ENCODE results near the gene HNF4A.

GRCh38 chr20:44402391-44403193, 47.1 kb downstream of the HNF4A start:
- TF ChIP-seq, protein P1, sequence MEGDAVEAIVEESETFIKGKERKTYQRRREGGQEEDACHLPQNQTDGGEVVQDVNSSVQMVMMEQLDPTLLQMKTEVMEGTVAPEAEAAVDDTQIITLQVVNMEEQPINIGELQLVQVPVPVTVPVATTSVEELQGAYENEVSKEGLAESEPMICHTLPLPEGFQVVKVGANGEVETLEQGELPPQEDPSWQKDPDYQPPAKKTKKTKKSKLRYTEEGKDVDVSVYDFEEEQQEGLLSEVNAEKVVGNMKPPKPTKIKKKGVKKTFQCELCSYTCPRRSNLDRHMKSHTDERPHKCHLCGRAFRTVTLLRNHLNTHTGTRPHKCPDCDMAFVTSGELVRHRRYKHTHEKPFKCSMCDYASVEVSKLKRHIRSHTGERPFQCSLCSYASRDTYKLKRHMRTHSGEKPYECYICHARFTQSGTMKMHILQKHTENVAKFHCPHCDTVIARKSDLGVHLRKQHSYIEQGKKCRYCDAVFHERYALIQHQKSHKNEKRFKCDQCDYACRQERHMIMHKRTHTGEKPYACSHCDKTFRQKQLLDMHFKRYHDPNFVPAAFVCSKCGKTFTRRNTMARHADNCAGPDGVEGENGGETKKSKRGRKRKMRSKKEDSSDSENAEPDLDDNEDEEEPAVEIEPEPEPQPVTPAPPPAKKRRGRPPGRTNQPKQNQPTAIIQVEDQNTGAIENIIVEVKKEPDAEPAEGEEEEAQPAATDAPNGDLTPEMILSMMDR (IDR thresholded peaks at IDR 0.05): no peak
- TF ChIP-seq POLR2AphosphoS5 (IDR thresholded peaks at IDR 0.05) (no peak), POLR2A (IDR thresholded peaks at IDR 0.05) (no peak), EP300 (IDR thresholded peaks at IDR 0.05) (no peak)

All from sigmoid colon (tissue), 4 donors.